HFFc6 (cell line): ENCODE data around the gene MT1X. TPM values are rescaled to one million over a fixed set of nuclear protein-coding genes. Genes with fewer than 3 reads are reported as not detected.

Experiments used
- DNase-seq: peaks from one replicate; pipeline ENCODE4 v3.0.0-alpha.2; 2018
- H3K27ac Mint-ChIP-seq: 2 replicates; pipeline ENCODE4 v1.8.0; 2020; ENCODE audit warnings: mild to moderate bottlenecking, mixed read lengths
- H3K27me3 Mint-ChIP-seq: 2 replicates; pipeline ENCODE4 v1.8.0; 2021; ENCODE audit warnings: mild to moderate bottlenecking, moderate library complexity, mixed read lengths; ENCODE audit not compliant: insufficient read depth
- H3K36me3 Mint-ChIP-seq: 2 replicates; pipeline ENCODE4 v1.8.0; 2021; ENCODE audit warnings: low read depth, mixed read lengths
- H3K4me1 Mint-ChIP-seq: 2 replicates; pipeline ENCODE4 v1.8.0; 2020; ENCODE audit warnings: low read depth, mixed read lengths
- H3K4me3 Mint-ChIP-seq: 2 replicates; pipeline ENCODE4 v1.8.0; 2020; ENCODE audit warnings: mild to moderate bottlenecking, moderate library complexity, mixed read lengths
- H3K9me3 Mint-ChIP-seq: 2 replicates; pipeline ENCODE4 v1.8.0; 2020; ENCODE audit warnings: mild to moderate bottlenecking, mixed read lengths
- CTCF ChIP-seq: fragments of 200-600 bp; sonication (generic); IDR thresholded peaks from 2 replicates; pipeline ENCODE4 v1.5.0; 2021; ENCODE audit warnings: antibody characterized with exemption, mild to moderate bottlenecking
- total RNA-seq, 6 experiments: library from RNA; stranded (reverse); fragmentation: NEBNext Ultra II Directional; extraction: Animal tissue kit (Norgen Biotek cat#: 25700); gene quantifications; 2 replicates in 1 of 6; 3 replicates in 5 of 6; pipeline ENCODE4 v1.2.3, GENCODE V29; 2021

The MT1X gene
- total RNA-seq, 6 experiments from 2014 or later, result 28.0 to 38.7 (median 33.3) TPM

GRCh38 chr16:56635441-56635967 lies 46.8 kb upstream of the MT1X start:
- Mint-ChIP-seq H3K4me1 (peaks cover 23% of the 10 kb centered on the region), H3K27ac (no peak overlapping the region), H3K9me3 (no peaks in the 10 kb centered on the region), H3K36me3 (no peaks in the 10 kb centered on the region; the same call in 1 of the 2 replicates), H3K27me3 (peaks cover 63% of the 10 kb centered on the region), H3K4me3 (peak overlapping the region; percentile 83; the same call in 1 of the 2 replicates)
- no peak for DNase-seq
- TF ChIP-seq CTCF, result no peak

- Mint-ChIP-seq H3K36me3 (no peaks in the 10 kb centered on the region; the same call in 1 of the 2 replicates), H3K9me3 (no peaks in the 10 kb centered on the region), H3K27me3 (peaks cover 68% of the 10 kb centered on the region), H3K4me1 (peaks cover 21% of the 10 kb centered on the region), H3K27ac (no peak overlapping the region), H3K4me3 (no peak overlapping the region)
- no peak for TF ChIP-seq CTCF
- no peak for DNase-seq
These were observed 45.5 kb upstream of the MT1X start for GRCh38 chr16:56636616-56637413.

GRCh38 chr16:56637814-56638750 lies 44.2 kb upstream of the MT1X start, which contains the start of gene MT1A:
MT1A (plus strand) TSS chr16:56638666; CDS start chr16:56638739, 73 bp downstream.
- no peak for DNase-seq
- Mint-ChIP-seq H3K4me3 (peak within 1 kb of the TSS; percentile 78), H3K9me3 (no peaks in the 10 kb centered on the region), H3K27me3 (peaks cover 75% of the 10 kb centered on the region), H3K36me3 (no peaks in the 10 kb centered on the region; the same call in 1 of the 2 replicates), H3K27ac (no peak within 1 kb of the TSS), H3K4me1 (peaks cover 19% of the 10 kb centered on the region)
- TF ChIP-seq CTCF, result no peak

- peaks cover 77% of the 10 kb centered on the region for H3K27me3 Mint-ChIP-seq
- no peak for DNase-seq
- H3K27ac Mint-ChIP-seq, result no peak overlapping the region
- TF ChIP-seq CTCF, result no peak
- peaks cover 26% of the 10 kb centered on the region for H3K4me1 Mint-ChIP-seq
- H3K4me3 Mint-ChIP-seq, result no peak overlapping the region
- H3K36me3 Mint-ChIP-seq, result no peaks in the 10 kb centered on the region; the same call in 1 of the 2 replicates
- no peaks in the 10 kb centered on the region for H3K9me3 Mint-ChIP-seq
These were observed 43.2 kb upstream of the MT1X start for GRCh38 chr16:56639045-56639444.

- no peak for TF ChIP-seq CTCF
- Mint-ChIP-seq H3K27me3 (peaks cover 77% of the 10 kb centered on the region), H3K4me1 (peaks cover 21% of the 10 kb centered on the region), H3K36me3 (no peaks in the 10 kb centered on the region; the same call in 1 of the 2 replicates), H3K9me3 (no peaks in the 10 kb centered on the region), H3K27ac (no peak overlapping the region), H3K4me3 (no peak overlapping the region)
- DNase-seq, result no peak
These were observed 42.2 kb upstream of the MT1X start for GRCh38 chr16:56640076-56640475.
